Smooth muscle cell of the pulmonary artery (primary cell): ENCODE data around the gene ITIH3. TPM values are rescaled to one million over a fixed set of nuclear protein-coding genes. Genes with fewer than 3 reads are reported as not detected.

Source experiments
- total RNA-seq: library from RNA; depleted of rRNA; stranded (reverse); fragments of >200 nt; gene quantifications from 2 replicates; pipeline ENCODE4 v1.2.3, GENCODE V29; 2014

The ITIH3 gene, protein sequence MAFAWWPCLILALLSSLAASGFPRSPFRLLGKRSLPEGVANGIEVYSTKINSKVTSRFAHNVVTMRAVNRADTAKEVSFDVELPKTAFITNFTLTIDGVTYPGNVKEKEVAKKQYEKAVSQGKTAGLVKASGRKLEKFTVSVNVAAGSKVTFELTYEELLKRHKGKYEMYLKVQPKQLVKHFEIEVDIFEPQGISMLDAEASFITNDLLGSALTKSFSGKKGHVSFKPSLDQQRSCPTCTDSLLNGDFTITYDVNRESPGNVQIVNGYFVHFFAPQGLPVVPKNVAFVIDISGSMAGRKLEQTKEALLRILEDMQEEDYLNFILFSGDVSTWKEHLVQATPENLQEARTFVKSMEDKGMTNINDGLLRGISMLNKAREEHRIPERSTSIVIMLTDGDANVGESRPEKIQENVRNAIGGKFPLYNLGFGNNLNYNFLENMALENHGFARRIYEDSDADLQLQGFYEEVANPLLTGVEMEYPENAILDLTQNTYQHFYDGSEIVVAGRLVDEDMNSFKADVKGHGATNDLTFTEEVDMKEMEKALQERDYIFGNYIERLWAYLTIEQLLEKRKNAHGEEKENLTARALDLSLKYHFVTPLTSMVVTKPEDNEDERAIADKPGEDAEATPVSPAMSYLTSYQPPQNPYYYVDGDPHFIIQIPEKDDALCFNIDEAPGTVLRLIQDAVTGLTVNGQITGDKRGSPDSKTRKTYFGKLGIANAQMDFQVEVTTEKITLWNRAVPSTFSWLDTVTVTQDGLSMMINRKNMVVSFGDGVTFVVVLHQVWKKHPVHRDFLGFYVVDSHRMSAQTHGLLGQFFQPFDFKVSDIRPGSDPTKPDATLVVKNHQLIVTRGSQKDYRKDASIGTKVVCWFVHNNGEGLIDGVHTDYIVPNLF
- total RNA-seq, result 0.10 and 2.5 TPM in 2 replicates

DNA sequence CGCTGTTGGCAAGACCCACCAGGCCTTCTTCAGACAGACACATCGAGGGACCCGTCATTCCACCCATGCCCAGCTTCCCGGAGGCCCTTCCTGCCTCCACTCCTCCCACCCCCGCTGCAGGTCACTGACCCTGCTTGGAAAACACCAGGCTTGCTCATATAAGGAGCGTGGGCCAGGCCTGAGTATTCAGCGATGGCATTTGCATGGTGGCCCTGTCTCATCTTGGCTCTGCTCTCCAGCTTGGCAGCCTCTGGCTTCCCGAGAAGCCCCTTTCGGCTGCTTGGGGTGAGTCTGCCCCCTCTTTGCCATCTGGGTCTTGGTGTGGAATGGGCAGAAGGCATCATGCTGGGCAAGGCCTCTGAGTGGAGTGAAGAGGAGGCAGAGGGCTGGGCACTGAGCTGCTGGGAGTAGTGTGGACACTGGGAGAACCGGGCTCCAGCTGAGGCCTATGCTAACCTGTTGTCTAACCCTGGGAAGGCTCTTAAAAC lies at the start of gene ITIH3:
Gene ITIH3 (plus strand): TSS at position 185 of the 488 bp plus-strand sequence. CDS start 8 bp downstream, at position 193.

DNA sequence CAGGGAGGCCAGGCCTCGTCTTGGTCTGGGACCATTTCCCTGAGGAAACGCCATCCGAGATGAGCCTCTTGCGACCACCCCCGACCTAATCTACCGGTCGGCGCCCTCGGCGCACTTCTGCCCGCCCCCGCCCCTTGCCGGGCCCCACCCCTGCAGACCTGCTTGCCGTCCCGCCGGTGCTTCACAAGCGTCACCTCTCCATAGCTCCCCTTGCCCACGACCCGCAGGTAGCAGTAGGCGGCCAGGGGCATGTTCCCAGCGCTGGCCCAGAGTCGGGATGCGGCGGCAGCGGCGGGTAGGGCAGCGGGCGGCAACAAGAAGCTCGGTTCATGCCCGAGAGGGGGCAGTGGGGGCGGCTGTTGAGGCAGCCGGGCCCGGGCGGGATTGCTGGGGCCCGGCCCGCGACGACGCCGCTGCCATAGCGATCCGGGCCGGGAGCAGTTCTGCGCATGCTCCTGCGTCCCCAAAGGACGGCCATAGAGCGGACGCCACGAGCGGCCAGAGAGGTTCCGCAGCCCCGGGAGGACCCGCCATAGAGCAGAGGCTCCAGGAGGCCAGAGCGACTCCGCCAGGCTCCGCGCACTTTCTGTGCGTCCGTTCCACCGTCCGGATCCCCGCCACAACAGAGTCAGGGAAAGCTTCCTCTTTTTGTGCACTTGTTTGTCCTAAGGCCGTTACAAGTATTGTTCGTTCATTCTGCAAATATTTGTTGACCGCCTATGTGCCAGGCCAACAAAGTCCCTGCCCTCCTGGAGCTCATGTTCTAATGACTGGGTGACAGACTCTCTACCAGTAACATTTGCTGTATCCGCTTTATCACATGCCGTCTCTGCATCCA lies 23.9 kb upstream of the ITIH3 start, which contains the start of gene NEK4:
Gene NEK4 (minus strand): TSS at position 445 of the 838 bp plus-strand sequence. CDS start 194 bp downstream, at position 251.

DNA sequence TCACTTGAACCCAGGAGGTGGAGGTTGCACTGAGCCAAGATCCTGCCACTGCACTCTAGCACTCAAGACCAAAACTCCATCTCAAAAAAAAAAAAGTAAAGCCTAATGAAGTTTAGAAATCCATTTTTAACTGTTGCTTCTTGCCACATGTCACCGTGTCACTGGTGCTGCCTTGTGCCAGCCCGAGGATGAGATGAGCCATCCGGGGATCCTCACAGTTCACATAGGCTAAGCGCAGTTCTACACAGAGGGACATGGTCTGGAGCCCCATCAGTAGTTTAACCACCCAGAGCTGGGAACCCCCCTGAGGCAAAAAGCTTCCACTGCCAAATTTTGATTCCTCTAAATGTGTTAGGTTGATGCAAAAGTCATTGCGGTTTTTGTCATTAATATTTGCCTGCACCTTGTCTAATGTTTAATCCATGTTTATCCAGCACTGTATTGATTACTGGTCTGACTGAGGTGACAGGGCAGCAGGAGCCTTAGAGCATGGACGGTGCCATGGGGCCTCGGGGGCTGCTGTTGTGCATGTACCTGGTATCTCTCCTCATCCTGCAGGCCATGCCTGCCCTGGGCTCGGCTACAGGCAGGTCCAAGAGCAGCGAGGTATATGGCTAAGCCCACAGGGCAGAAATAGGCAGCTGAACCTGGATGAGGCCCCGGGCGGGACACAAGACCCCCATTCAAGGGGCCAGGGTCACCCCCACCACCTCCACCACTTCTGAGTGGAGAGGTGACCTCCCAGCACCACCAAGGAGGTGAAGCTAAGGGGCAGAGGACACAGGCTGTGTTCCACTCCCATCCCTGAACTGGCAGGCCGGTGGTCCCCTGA lies 17.3 kb upstream of the ITIH3 start, which contains the start of gene ITIH1:
Gene ITIH1 (plus strand): TSS at position 473 of the 832 bp plus-strand sequence. CDS start 17 bp downstream, at position 490.

DNA sequence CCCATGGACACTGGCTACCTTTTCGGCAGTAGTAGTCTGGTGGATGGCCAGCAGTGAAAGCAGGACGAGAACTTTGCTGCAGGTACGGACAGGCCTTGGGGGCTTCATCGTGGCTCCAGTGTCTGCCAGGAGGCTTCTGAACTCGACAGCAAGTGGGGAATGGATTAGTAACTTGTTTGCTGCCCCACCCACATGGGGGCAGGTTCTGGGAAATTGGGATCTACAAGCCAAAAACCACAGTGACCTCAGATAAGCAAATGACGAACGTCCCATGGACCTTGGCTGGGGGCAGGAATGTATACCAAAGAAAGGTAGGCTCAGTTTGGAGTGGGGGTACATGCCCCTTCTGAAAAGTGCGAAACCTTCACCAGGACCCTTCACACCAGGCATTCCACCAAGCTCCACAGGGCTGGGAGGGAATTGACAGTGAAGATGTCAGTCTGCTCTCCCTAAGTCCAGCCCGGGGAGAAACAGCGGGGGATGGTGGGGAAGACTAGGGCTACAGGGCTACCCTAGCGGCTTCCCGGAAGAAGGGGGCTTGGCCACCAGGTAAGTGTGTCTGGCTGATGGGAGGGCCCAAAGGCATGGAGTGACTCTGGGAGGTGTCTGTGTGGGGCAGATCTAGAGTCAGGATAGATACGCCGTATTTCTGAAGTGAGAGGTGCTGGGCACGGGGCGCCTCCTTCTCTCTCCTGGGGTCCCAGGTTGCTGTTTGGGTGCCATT lies 36.1 kb downstream of the ITIH3 start, which contains the start of gene ITIH4:
Gene ITIH4 (minus strand): TSS at position 138 of the 724 bp plus-strand sequence. CDS start 30 bp downstream, at position 108.

DNA sequence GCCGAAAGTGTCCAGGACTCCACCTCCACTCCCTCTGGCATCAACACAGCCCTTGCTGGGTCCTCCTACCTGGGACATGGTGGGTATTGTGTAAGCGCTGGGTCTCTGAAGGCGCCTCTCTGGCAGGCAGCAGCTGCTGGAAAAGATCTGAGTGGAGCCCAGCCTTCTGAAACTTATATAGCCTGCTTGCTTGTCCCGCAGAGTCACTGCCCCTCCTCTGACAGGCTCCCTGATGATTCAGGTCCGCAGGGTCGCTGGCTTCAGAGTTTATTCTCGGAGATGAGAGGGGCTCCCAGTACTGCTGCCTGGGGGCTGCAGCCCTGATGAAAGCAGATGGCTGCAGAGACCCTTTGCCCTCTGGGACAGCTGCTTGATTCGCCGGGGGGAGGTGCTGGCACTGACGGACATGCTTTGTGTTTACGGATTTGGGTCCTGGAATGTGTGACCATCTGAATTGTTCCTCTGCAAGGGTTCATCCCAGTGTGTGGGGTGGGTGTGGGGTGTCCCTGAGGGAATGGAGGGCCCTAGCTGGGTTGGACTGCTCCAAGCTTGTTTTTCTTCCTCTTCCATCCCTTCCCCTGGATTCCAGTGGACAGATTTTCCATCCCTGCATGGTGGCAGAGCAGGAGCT lies 40.4 kb downstream of the ITIH3 start, which contains the start of gene MUSTN1:
Gene MUSTN1 (minus strand): TSS at position 149 of the 631 bp plus-strand sequence. CDS start 71 bp downstream, at position 78.

Other genes starting within 250 kb of the ITIH3 start
- 81.0 and 91.2 TPM in 2 replicates for gene PBRM1, start 108.9 kb upstream of the ITIH3 start, total RNA-seq
- gene GNL3, start 108.8 kb upstream of the ITIH3 start, total RNA-seq, result 74.9 and 78.8 TPM in 2 replicates
- 106 and 149 TPM in 2 replicates for gene GLT8D1, start 89.0 kb upstream of the ITIH3 start, total RNA-seq
- gene SPCS1, start 88.7 kb upstream of the ITIH3 start, total RNA-seq, result 58.3 and 64.1 TPM in 2 replicates
- 25.0 and 29.6 TPM in 2 replicates for gene NEK4, start 23.9 kb upstream of the ITIH3 start, total RNA-seq
- 0.17 and 0.33 TPM in 2 replicates for gene ITIH1, start 17.2 kb upstream of the ITIH3 start, total RNA-seq
- 2.5 and 2.6 TPM in 2 replicates for gene ITIH4, start 35.9 kb downstream of the ITIH3 start, total RNA-seq
- 0.13 TPM in 1 of 2 replicates, not detected in the other for gene MUSTN1, start 40.2 kb downstream of the ITIH3 start, total RNA-seq
- gene STIMATE, start 102.8 kb downstream of the ITIH3 start, total RNA-seq, result 21.3 and 23.9 TPM in 2 replicates